Progenitor cell of endocrine pancreas (in vitro differentiated cells): Measurements from ENCODE around the gene TLR4. TPM values are rescaled to one million over a fixed set of nuclear protein-coding genes. Genes with fewer than 3 reads are reported as not detected.

Source experiments
- DNase-seq: peaks from one replicate; pipeline ENCODE4 v3.0.0; 2021; ENCODE audit warnings: low spot score; ENCODE audit not compliant: unreplicated experiment
- H3K27ac Mint-ChIP-seq: 2 replicates; pipeline ENCODE4 v1.8.0; 2021; ENCODE audit warnings: mild to moderate bottlenecking, moderate library complexity, mixed read lengths
- H3K27me3 Mint-ChIP-seq: 2 replicates; pipeline ENCODE4 v1.8.0; 2021; ENCODE audit warnings: mixed read lengths
- H3K36me3 Mint-ChIP-seq: 2 replicates; pipeline ENCODE4 v1.8.0; 2022; ENCODE audit warnings: mixed read lengths; ENCODE audit not compliant: insufficient read depth
- H3K4me1 Mint-ChIP-seq: 2 replicates; pipeline ENCODE4 v1.8.0; 2021; ENCODE audit warnings: low read depth, mixed read lengths
- H3K4me3 Mint-ChIP-seq: 2 replicates; pipeline ENCODE4 v1.8.0; 2021; ENCODE audit warnings: low read depth, mild to moderate bottlenecking, moderate library complexity, mixed read lengths
- H3K9me3 Mint-ChIP-seq: 2 replicates; pipeline ENCODE4 v1.8.0; 2021; ENCODE audit warnings: low read depth, mixed read lengths
- long read RNA-seq: library from polyadenylated mRNA; unstranded; transcript quantifications from one replicate; pipeline ENCODE4 v2.0.0, GENCODE V29; 2020
- total RNA-seq: library from RNA; stranded (reverse); gene quantifications from 2 replicates; pipeline ENCODE4 v1.2.1, GENCODE V29; 2021
- TF ChIP-seq, protein P1 (sequence below): fragments of 200-600 bp; sonication (generic); IDR thresholded peaks from one replicate; pipeline ENCODE4 v1.5.0; 2021; ENCODE audit warnings: antibody characterized with exemption, mild to moderate bottlenecking; ENCODE audit not compliant: unreplicated experiment

TLR4 gene
- total RNA-seq = not detected in 2 replicates
- long read RNA-seq = 0 reads

DNA sequence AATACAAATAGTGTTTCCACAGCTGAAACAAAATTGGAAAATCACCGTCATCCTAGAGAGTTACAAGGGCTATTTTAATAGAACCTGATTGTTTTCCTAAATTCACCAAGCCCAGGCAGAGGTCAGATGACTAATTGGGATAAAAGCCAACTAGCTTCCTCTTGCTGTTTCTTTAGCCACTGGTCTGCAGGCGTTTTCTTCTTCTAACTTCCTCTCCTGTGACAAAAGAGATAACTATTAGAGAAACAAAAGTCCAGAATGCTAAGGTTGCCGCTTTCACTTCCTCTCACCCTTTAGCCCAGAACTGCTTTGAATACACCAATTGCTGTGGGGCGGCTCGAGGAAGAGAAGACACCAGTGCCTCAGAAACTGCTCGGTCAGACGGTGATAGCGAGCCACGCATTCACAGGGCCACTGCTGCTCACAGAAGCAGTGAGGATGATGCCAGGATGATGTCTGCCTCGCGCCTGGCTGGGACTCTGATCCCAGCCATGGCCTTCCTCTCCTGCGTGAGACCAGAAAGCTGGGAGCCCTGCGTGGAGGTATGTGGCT, at the start of gene TLR4:
Gene TLR4 (plus strand): TSS at position 380 of the 552 bp plus-strand sequence. CDS start 70 bp downstream, at position 450.
- H3K27me3 Mint-ChIP-seq = no peaks in the 10 kb centered on the region
- H3K27ac Mint-ChIP-seq = no peak within 1 kb of the TSS
- no peaks in the 10 kb centered on the region for H3K9me3 Mint-ChIP-seq
- H3K36me3 Mint-ChIP-seq = no peaks in the 10 kb centered on the region
- peaks cover 24% of the 10 kb centered on the region for H3K4me1 Mint-ChIP-seq
- TF ChIP-seq, protein P1, sequence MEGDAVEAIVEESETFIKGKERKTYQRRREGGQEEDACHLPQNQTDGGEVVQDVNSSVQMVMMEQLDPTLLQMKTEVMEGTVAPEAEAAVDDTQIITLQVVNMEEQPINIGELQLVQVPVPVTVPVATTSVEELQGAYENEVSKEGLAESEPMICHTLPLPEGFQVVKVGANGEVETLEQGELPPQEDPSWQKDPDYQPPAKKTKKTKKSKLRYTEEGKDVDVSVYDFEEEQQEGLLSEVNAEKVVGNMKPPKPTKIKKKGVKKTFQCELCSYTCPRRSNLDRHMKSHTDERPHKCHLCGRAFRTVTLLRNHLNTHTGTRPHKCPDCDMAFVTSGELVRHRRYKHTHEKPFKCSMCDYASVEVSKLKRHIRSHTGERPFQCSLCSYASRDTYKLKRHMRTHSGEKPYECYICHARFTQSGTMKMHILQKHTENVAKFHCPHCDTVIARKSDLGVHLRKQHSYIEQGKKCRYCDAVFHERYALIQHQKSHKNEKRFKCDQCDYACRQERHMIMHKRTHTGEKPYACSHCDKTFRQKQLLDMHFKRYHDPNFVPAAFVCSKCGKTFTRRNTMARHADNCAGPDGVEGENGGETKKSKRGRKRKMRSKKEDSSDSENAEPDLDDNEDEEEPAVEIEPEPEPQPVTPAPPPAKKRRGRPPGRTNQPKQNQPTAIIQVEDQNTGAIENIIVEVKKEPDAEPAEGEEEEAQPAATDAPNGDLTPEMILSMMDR = no peak
- DNase-seq = no peak
- no peak within 1 kb of the TSS for H3K4me3 Mint-ChIP-seq

DNA sequence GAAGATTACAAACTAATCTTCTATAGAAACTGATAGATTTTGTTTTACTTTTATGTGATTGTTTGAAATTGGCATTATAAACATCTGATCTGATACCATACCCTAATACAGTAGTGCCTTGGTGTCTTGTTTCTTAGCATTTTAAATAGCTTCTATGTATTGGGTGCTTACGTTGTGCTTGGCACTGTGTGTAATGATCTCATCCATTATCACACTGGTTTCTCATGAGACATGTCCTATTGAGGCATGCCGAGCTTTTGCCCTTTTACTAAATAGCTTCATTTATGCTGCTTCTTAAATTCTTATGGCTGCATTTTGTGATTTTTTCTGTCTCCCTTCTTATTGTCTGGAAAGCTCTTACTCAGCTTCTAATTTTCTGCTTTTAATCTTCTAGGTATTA, 48.2 kb upstream of the TLR4 start:
- TF ChIP-seq, protein P1 = no peak
- no peak for DNase-seq
- no peaks in the 10 kb centered on the region for H3K9me3 Mint-ChIP-seq
- no peak overlapping the region for H3K27ac Mint-ChIP-seq
- no peaks in the 10 kb centered on the region for H3K4me1 Mint-ChIP-seq
- H3K36me3 Mint-ChIP-seq = no peaks in the 10 kb centered on the region
- H3K27me3 Mint-ChIP-seq = no peaks in the 10 kb centered on the region
- no peak overlapping the region for H3K4me3 Mint-ChIP-seq

DNA sequence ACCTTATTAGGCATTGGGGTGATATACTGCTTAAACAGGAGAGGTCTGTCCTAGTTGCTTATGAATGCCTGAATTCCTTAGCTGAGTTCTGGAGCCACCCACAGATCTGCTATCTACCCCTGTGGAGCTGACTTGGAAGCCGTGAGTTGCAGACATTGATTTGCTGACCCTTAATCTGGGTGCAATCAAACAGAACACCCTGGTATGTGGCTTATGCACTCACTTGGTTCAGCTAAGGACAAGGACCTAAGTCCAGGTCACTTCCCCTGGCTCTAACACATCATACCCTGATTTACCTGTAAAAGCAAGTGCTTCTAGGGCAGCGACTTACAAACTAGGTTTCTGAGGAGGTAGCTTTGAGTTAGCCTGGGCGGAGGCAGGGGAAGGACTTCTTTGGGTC, 41.6 kb upstream of the TLR4 start:
- Mint-ChIP-seq H3K27ac (no peak overlapping the region), H3K4me3 (no peak overlapping the region), H3K9me3 (no peaks in the 10 kb centered on the region), H3K36me3 (no peaks in the 10 kb centered on the region), H3K27me3 (no peaks in the 10 kb centered on the region), H3K4me1 (no peaks in the 10 kb centered on the region)
- no peak for DNase-seq
- TF ChIP-seq, protein P1 = no peak

DNA sequence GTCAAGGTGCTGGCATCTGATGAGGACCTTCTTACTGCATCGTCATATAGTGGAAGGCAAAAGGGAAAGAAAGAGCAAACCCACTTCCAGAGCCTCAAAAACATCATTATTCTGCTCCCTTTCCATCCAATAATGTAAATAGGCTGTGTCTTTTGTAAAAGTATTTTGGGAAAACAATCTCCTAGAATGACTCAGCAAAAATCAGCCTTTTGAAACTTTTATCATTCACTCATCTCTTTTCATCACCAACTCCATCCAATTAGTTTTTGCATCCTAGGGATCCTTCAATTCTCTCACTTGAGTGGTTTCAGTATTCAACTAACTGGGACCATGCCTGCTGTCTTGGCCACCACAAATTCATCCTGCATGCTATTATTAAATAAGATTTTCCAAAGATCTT, 39.8 kb upstream of the TLR4 start:
- H3K27me3 Mint-ChIP-seq = no peaks in the 10 kb centered on the region
- H3K4me3 Mint-ChIP-seq = no peak overlapping the region
- H3K4me1 Mint-ChIP-seq = no peaks in the 10 kb centered on the region
- H3K27ac Mint-ChIP-seq = no peak overlapping the region
- no peak for DNase-seq
- no peaks in the 10 kb centered on the region for H3K36me3 Mint-ChIP-seq
- TF ChIP-seq, protein P1 = no peak
- H3K9me3 Mint-ChIP-seq = no peaks in the 10 kb centered on the region

DNA sequence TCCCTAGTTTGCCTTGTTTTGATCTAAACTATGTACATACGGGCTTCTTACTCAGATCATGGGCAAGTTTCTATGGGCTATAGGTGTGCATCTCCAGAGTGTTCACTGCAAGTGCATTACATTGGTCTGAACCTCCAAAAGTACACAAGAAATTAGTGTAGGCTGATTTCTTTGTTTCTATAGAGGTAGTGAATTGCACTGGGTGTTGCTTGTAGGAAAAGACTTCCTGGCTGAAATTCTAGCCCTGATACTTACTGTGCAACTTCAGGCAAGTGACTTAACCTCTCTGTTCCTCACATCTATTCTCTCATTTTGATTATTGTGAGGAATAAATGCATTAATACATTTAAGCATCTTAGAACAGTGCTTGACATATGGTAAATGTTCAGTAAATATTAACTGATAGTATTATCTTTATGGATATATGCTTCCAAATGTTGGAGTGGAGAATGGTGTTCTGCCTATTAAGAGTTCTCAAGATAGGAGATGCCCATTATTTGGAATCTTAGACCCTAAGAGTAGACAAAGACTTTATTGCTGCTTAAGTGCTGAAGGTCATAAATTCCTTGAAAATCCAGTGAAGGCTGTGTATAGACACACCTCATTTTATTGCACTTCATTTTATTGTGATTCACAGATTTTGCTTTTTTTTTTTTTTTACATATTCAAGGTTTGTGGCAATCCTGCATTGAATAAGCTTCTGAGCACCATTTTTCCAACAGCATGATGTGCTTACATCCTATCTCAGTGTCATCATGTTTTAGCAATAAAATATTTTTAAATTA, 38.4 kb upstream of the TLR4 start:
- no peaks in the 10 kb centered on the region for H3K9me3 Mint-ChIP-seq
- no peaks in the 10 kb centered on the region for H3K4me1 Mint-ChIP-seq
- no peak overlapping the region for H3K27ac Mint-ChIP-seq
- no peaks in the 10 kb centered on the region for H3K27me3 Mint-ChIP-seq
- DNase-seq = no peak
- TF ChIP-seq, protein P1 = no peak
- H3K4me3 Mint-ChIP-seq = no peak overlapping the region
- no peaks in the 10 kb centered on the region for H3K36me3 Mint-ChIP-seq
